Measurements from ENCODE around the gene DAPK2. TPM values are rescaled to one million over a fixed set of nuclear protein-coding genes. Genes with fewer than 3 reads are reported as not detected.

Gene DAPK2
- polyA plus RNA-seq, 1 of the 3 experiments (the other 2 are of a cell fraction) = 1.4 TPM

DNA sequence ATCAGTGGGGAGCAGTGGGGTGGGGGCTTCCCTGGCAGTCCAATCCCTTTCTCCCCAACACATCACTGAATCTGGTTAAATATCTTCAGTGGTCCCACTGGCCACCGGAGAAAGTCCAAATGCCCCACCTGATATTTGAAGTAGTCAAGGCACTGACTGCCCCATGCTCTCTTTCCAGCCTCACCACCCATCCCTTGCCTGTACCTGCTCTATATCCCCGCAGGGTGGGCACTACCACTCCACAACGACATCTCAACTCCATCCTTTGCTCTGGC lies 101.7 kb downstream of the DAPK2 start:
- Histone ChIP-seq H4K20me1 (ENCODE audit: insufficient read depth) (no peaks in the 10 kb centered on the region), H3K9me2 (no peaks in the 10 kb centered on the region), H3F3A (replicated peaks; ENCODE audit: insufficient read depth) (no peaks in the 10 kb centered on the region), H3K27me3 (ENCODE audit: insufficient read depth) (no peaks in the 10 kb centered on the region), H3K36me3 (replicated peaks in 1 of 2; ENCODE audit: control insufficient read depth in 1 of 2, insufficient read depth in 2 of 2, low read length in 1 of 2) (no peaks in the 10 kb centered on the region), H3K9me3 (no peaks in the 10 kb centered on the region), H3K27ac (ENCODE audit: low read depth in 2 of 2, low read length in 1 of 2) (no peak overlapping the region), H3K79me2 (ENCODE audit: insufficient read depth) (no peaks in the 10 kb centered on the region), H2AFZ (ENCODE audit: low read depth) (no peak overlapping the region), H3K9ac (no peak overlapping the region), H3K4me3 (ENCODE audit: low read depth in 2 of 2, low read length in 1 of 2) (no peak overlapping the region), H3K4me2 (no peak overlapping the region), H3K4me1 (ENCODE audit: control insufficient read depth in 1 of 2, insufficient read depth in 2 of 2, low read depth in 1 of 2, low read length in 1 of 2) (peaks cover 3 to 12% of the 10 kb centered on the region in 2 experiments; a peak in 2 of 4 replicates)
- ChIA-PET POLR2A (no interaction called here), CTCF (interaction anchor here (0.6 to 3.5 kb wide), 22 partner anchors 10 to 192 kb away, joined by 3 to 29 read pairs (median 7); partner anchors contain the start of gene DAPK2)
- 55% methylated on average over 3 of the region's 3 CpGs for WGBS (ENCODE audit: low lambda C conversion rate)
- TF ChIP-seq, protein P1, sequence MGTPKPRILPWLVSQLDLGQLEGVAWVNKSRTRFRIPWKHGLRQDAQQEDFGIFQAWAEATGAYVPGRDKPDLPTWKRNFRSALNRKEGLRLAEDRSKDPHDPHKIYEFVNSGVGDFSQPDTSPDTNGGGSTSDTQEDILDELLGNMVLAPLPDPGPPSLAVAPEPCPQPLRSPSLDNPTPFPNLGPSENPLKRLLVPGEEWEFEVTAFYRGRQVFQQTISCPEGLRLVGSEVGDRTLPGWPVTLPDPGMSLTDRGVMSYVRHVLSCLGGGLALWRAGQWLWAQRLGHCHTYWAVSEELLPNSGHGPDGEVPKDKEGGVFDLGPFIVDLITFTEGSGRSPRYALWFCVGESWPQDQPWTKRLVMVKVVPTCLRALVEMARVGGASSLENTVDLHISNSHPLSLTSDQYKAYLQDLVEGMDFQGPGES (IDR thresholded peaks at IDR 0.05; ENCODE audit: low read depth, low read length) = no peak
- TF ChIP-seq RCOR1 (IDR thresholded peaks at IDR 0.05; ENCODE audit: low read length) = no peak
- no peak for TF ChIP-seq TEAD4 (IDR thresholded peaks at IDR 0.05; ENCODE audit: borderline replicate concordance, insufficient read depth)
- TF ChIP-seq TAF1 (IDR thresholded peaks at IDR 0.05; ENCODE audit: borderline replicate concordance, low read depth, low read length) = no peak
- no peak for TF ChIP-seq ELF1 (IDR thresholded peaks at IDR 0.05)
- TF ChIP-seq GATA2 (CRISPR knock-in tag; IDR thresholded peaks at IDR 0.05) = no peak
- TF ChIP-seq, protein P2, sequence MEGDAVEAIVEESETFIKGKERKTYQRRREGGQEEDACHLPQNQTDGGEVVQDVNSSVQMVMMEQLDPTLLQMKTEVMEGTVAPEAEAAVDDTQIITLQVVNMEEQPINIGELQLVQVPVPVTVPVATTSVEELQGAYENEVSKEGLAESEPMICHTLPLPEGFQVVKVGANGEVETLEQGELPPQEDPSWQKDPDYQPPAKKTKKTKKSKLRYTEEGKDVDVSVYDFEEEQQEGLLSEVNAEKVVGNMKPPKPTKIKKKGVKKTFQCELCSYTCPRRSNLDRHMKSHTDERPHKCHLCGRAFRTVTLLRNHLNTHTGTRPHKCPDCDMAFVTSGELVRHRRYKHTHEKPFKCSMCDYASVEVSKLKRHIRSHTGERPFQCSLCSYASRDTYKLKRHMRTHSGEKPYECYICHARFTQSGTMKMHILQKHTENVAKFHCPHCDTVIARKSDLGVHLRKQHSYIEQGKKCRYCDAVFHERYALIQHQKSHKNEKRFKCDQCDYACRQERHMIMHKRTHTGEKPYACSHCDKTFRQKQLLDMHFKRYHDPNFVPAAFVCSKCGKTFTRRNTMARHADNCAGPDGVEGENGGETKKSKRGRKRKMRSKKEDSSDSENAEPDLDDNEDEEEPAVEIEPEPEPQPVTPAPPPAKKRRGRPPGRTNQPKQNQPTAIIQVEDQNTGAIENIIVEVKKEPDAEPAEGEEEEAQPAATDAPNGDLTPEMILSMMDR (IDR thresholded peaks at IDR 0.05) = no peak
- no peak for TF ChIP-seq JUND (IDR thresholded peaks at IDR 0.05)
- TF ChIP-seq RFX5 (IDR thresholded peaks at IDR 0.05; ENCODE audit: low read length) = no peak
- TF ChIP-seq, protein P3, sequence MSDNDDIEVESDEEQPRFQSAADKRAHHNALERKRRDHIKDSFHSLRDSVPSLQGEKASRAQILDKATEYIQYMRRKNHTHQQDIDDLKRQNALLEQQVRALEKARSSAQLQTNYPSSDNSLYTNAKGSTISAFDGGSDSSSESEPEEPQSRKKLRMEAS (IDR thresholded peaks at IDR 0.05; ENCODE audit: low read depth) = no peak
- TF ChIP-seq EP300 (IDR thresholded peaks at IDR 0.05; ENCODE audit: borderline replicate concordance in 1 of 2, low read depth in 1 of 2, low read length in 1 of 2) = no peak
- TF ChIP-seq, protein P4, sequence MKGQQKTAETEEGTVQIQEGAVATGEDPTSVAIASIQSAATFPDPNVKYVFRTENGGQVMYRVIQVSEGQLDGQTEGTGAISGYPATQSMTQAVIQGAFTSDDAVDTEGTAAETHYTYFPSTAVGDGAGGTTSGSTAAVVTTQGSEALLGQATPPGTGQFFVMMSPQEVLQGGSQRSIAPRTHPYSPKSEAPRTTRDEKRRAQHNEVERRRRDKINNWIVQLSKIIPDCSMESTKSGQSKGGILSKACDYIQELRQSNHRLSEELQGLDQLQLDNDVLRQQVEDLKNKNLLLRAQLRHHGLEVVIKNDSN (IDR thresholded peaks at IDR 0.05; ENCODE audit: borderline replicate concordance, low read depth) = no peak
- TF ChIP-seq RXRA (IDR thresholded peaks at IDR 0.05; ENCODE audit: borderline replicate concordance, low read depth) = no peak
- DNase-seq = no peak

Measured in SK-N-SH (cell line).